Esophagus muscularis mucosa (tissue), 4 donors: ENCODE measurements around the gene ADGRB3.

Source experiments
- EP300 ChIP-seq: sonication (generic); formaldehyde crosslinking; IDR thresholded peaks from one replicate; pipeline ENCODE4 v1.6.1; 2017; ENCODE audit warnings: antibody characterized with exemption
- POLR2A ChIP-seq: fragments of 450-650 bp; IDR thresholded peaks from one replicate; pipeline ENCODE4 v1.6.1; 2017; ENCODE audit warnings: antibody characterized with exemption, moderate library complexity, mild to moderate bottlenecking, low read depth
- POLR2AphosphoS5 ChIP-seq, 2 donors: sonication (generic); formaldehyde crosslinking; IDR thresholded peaks; one replicate each; pipeline ENCODE4 v1.6.1; 2017; ENCODE audit warnings: antibody characterized with exemption in 2 of 2
- TF ChIP-seq, protein P1 (sequence below), 3 experiments: fragments of 200-600 bp in 2 of 3; fragments of 450-650 bp in 1 of 3; sonication (generic) in 2 of 3; IDR thresholded peaks; one replicate each; pipeline ENCODE4 v1.5.1; 2017 to 2019; ENCODE audit warnings: antibody characterized with exemption in 3 of 3, mild to moderate bottlenecking in 2 of 3, moderate library complexity in 1 of 3

DNA sequence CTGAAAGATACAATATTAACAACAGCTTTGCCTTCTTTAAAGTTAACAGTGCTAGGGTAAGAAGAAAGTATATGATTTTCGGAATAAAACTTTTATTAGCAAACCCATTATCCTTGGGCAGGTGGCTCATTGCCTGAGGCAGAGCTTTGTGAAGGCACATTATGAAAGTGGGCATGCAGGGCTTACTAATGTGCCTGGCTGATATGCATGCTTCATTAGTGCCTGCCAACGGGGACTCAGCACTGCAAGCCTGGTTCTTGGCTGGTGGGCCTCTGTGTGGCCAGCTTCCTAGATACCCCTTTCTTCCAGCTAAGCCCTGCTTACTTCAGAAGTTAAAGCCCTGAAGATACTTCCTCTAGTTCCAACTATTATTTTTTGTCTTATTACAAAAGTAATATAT lies 481.6 kb downstream of the ADGRB3 start:
- TF ChIP-seq, protein P1, sequence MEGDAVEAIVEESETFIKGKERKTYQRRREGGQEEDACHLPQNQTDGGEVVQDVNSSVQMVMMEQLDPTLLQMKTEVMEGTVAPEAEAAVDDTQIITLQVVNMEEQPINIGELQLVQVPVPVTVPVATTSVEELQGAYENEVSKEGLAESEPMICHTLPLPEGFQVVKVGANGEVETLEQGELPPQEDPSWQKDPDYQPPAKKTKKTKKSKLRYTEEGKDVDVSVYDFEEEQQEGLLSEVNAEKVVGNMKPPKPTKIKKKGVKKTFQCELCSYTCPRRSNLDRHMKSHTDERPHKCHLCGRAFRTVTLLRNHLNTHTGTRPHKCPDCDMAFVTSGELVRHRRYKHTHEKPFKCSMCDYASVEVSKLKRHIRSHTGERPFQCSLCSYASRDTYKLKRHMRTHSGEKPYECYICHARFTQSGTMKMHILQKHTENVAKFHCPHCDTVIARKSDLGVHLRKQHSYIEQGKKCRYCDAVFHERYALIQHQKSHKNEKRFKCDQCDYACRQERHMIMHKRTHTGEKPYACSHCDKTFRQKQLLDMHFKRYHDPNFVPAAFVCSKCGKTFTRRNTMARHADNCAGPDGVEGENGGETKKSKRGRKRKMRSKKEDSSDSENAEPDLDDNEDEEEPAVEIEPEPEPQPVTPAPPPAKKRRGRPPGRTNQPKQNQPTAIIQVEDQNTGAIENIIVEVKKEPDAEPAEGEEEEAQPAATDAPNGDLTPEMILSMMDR (IDR thresholded peaks at IDR 0.05), result no peak
- TF ChIP-seq POLR2A, result no peak
- no peak for TF ChIP-seq EP300
- no peak for TF ChIP-seq POLR2AphosphoS5 (IDR thresholded peaks at IDR 0.05)
